WERI-Rb-1 (cell line): Measurements from ENCODE around the gene TMEM62.

Experiments used
- DNase-seq: peaks from one replicate; pipeline ENCODE4 v3.0.0-alpha.2; 2020
- H3K27ac ChIP-seq: fragments of 250-450 bp; sonication (Bioruptor Pico); 2 replicates; pipeline ENCODE4 v1.5.1; 2020; ENCODE audit warnings: mild to moderate bottlenecking, moderate library complexity
- H3K27me3 ChIP-seq: fragments of 250-450 bp; sonication (Bioruptor Pico); 2 replicates; pipeline ENCODE4 v1.5.1; 2021; ENCODE audit warnings: mild to moderate bottlenecking, low read depth, moderate library complexity; ENCODE audit not compliant: insufficient read depth, severe bottlenecking
- H3K36me3 ChIP-seq: fragments of 250-450 bp; sonication (Bioruptor Pico); 2 replicates; pipeline ENCODE4 v1.5.1; 2020; ENCODE audit warnings: mild to moderate bottlenecking, moderate library complexity
- H3K4me3 ChIP-seq: 2 replicates; pipeline ENCODE4 v1.5.1; 2011; ENCODE audit warnings: low read depth, mild to moderate bottlenecking, control low read depth, low read length
- H3K9me3 ChIP-seq: fragments of 250-450 bp; sonication (Bioruptor Pico); 2 replicates; pipeline ENCODE4 v1.5.1; 2021; ENCODE audit warnings: mild to moderate bottlenecking, moderate library complexity; ENCODE audit not compliant: severe bottlenecking
- TF ChIP-seq, protein P1 (sequence below): IDR thresholded peaks from 2 replicates; pipeline ENCODE4 v1.5.1; 2011; ENCODE audit warnings: low read depth, mild to moderate bottlenecking, control low read depth, inconsistent platforms, low read length

Gene TMEM62

DNA sequence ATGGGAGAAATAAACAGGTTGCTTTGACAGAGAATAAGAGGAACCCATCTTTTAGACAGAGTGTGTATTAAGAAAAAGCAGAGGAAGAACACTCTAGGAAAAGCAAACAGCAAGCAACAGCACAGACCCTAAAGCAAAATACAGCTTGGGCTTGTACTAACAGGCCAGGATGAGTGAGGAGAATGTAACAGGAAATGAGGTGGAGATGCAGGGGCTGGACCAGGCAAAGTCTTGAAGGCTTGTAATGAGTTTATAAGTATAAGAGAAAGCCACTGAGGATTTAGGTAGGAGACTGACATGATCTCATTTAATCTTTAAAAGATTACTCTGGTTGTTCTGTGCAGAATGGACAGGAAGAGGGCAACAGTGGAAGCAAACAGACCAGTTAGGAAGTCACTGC, 32.4 kb upstream of the TMEM62 start:
- H3K9me3 ChIP-seq = no peaks in the 10 kb centered on the region
- no peak overlapping the region for H3K4me3 ChIP-seq
- H3K36me3 ChIP-seq = peaks cover 37% of the 10 kb centered on the region
- no peaks in the 10 kb centered on the region for H3K27me3 ChIP-seq
- DNase-seq = peak; percentile 52
- TF ChIP-seq, protein P1, sequence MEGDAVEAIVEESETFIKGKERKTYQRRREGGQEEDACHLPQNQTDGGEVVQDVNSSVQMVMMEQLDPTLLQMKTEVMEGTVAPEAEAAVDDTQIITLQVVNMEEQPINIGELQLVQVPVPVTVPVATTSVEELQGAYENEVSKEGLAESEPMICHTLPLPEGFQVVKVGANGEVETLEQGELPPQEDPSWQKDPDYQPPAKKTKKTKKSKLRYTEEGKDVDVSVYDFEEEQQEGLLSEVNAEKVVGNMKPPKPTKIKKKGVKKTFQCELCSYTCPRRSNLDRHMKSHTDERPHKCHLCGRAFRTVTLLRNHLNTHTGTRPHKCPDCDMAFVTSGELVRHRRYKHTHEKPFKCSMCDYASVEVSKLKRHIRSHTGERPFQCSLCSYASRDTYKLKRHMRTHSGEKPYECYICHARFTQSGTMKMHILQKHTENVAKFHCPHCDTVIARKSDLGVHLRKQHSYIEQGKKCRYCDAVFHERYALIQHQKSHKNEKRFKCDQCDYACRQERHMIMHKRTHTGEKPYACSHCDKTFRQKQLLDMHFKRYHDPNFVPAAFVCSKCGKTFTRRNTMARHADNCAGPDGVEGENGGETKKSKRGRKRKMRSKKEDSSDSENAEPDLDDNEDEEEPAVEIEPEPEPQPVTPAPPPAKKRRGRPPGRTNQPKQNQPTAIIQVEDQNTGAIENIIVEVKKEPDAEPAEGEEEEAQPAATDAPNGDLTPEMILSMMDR = no peak
- H3K27ac ChIP-seq = no peak overlapping the region

DNA sequence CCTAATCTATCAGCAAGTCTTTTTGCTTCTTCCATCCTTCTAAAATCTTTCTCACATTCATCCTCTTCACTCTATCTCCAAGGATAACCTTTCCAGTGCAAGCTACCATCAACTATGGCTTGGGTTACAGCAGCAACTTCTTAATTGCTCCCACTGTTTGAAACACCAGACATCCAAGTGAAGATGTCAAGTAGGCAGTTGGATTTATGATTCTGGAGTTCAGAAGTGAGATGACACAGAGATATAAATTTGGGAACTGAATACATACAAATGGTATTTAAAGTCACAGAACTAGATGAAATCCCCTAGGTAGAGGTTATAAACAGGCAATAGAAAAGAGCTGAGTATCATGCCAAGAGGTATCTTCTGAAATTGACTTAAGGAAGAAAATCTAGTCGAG, 31.2 kb upstream of the TMEM62 start:
- Histone ChIP-seq H3K9me3 (no peaks in the 10 kb centered on the region), H3K27me3 (no peaks in the 10 kb centered on the region), H3K36me3 (peaks cover 36% of the 10 kb centered on the region), H3K4me3 (no peak overlapping the region), H3K27ac (no peak overlapping the region)
- no peak for DNase-seq
- TF ChIP-seq, protein P1 = no peak

DNA sequence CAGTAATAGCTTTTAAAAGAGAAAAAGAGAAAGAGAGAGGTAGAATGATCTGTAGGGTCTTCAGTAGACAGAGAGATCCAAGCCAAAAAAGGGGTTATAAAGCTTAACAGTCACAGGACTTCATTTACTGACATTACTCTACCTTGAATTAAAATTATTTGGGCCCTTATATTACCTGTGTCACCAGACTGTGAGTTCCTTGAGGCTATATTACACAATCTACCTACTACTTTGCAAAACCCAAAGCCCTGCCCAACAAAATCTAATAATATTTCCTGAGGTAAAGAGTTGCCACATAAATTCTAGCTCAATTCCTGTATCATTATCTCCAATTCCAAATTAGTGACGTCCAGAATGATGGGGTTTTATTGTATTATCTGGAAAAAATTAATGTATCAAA, 29.5 kb upstream of the TMEM62 start:
- Histone ChIP-seq H3K9me3 (no peaks in the 10 kb centered on the region), H3K4me3 (no peak overlapping the region)
- DNase-seq = no peak

DNA sequence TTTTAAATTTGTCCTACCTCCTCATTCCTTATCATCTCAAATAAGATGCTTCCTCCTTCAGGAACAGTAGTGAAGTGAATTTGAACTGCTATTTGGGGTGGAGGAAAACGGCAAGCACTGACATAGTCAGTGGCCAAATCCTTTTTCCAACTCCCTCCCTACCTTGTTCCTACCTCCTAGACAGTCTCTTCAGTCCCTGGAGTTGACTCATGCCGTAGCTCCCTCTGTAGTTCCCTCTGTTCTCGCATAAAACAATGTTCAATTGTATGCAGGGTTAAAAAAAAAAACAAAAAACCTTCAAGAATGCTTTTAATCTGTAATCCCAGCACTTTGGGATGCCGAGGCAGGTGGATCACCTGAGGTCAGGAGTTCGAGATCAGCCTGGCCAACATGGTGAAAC, 29.0 kb upstream of the TMEM62 start:
- no peaks in the 10 kb centered on the region for H3K27me3 ChIP-seq
- H3K4me3 ChIP-seq = no peak overlapping the region
- no peak for DNase-seq
- no peak overlapping the region for H3K27ac ChIP-seq
- no peaks in the 10 kb centered on the region for H3K9me3 ChIP-seq
- peaks cover 22% of the 10 kb centered on the region for H3K36me3 ChIP-seq
- TF ChIP-seq, protein P1 = no peak

More for the DNA sequence above, 29.5 kb upstream of the TMEM62 start:
- Histone ChIP-seq H3K36me3 (peaks cover 27% of the 10 kb centered on the region), H3K27ac (no peak overlapping the region), H3K27me3 (no peaks in the 10 kb centered on the region)
- TF ChIP-seq, protein P1 = no peak

DNA sequence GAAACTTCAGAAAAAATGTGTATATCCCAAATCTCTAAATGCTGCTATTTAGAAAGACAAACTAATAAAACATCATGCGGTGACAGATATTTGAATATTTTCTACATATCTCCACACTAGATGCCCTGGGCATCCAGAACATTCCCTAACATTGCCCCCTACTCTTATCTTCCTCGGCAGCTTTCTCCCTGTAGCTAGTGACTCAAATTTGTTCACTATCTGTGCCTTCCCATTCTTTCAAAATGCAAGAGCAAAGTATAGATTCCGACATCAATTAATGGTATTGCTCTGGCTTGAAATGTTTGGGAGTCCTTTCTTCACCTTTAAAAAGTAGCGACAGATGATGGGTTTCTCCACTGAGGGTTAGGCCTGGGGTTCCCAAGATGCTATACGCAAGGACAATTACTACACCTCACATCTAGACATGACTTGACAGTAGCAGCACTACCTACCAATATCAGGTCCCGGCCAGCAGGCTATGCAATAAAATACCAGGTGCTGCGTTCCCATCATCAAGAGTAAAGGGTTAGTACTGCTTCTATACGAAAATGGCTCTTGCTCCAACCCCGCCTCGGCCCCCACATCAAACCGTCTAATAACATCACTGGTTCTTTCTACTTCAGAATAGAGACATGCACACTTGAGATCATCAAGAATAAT, 28.2 kb upstream of the TMEM62 start:
- H3K9me3 ChIP-seq = no peaks in the 10 kb centered on the region
- DNase-seq = no peak
- no peaks in the 10 kb centered on the region for H3K27me3 ChIP-seq
- H3K36me3 ChIP-seq = peaks cover 15% of the 10 kb centered on the region
- peak overlapping the region; percentile 91 for H3K4me3 ChIP-seq
- peak overlapping the region; percentile 56 for H3K27ac ChIP-seq
- TF ChIP-seq, protein P1 = no peak
